WTC11 (cell line): ENCODE measurements around the gene KDM4C.

ENCODE experiments used
- TEAD1 ChIP-seq: sonication (generic); formaldehyde crosslinking; IDR thresholded peaks from 2 replicates; pipeline ENCODE4 v1.8.0; 2022; ENCODE audit warnings: mild to moderate bottlenecking, missing genetic modification reagents
- TEAD4 ChIP-seq: sonication (generic); formaldehyde crosslinking; IDR thresholded peaks from 2 replicates; pipeline ENCODE4 v1.8.0; 2022; ENCODE audit warnings: mild to moderate bottlenecking, missing genetic modification reagents
- TP53 ChIP-seq: sonication (generic); formaldehyde crosslinking; IDR thresholded peaks from 2 replicates; pipeline ENCODE4 v1.8.1; 2023; ENCODE audit warnings: mild to moderate bottlenecking, missing genetic modification reagents
- TF ChIP-seq, protein P1 (sequence below): sonication (generic); formaldehyde crosslinking; IDR thresholded peaks from 2 replicates; pipeline ENCODE4 v1.8.1; 2023; ENCODE audit warnings: mild to moderate bottlenecking, moderate library complexity, missing genetic modification reagents
- TF ChIP-seq, protein P2 (sequence below): fragments of 200-600 bp; IDR thresholded peaks from 2 replicates; pipeline ENCODE4 v1.8.0; 2022; ENCODE audit warnings: antibody characterized with exemption
- TF ChIP-seq, protein P3 (sequence below): sonication (generic); formaldehyde crosslinking; IDR thresholded peaks from 2 replicates; pipeline ENCODE4 v1.8.1; 2023; ENCODE audit warnings: mild to moderate bottlenecking, missing genetic modification reagents, moderate library complexity
- TF ChIP-seq, protein P4 (sequence below): sonication (generic); formaldehyde crosslinking; conservative IDR thresholded peaks from 2 replicates; pipeline ENCODE4 v1.8.1; 2022; ENCODE audit warnings: mild to moderate bottlenecking, missing genetic modification reagents
- TF ChIP-seq, protein P5 (sequence below): sonication (generic); formaldehyde crosslinking; IDR thresholded peaks from 2 replicates; pipeline ENCODE4 v1.8.0; 2022; ENCODE audit warnings: missing genetic modification reagents
- TF ChIP-seq, protein P6 (sequence below): sonication (generic); formaldehyde crosslinking; IDR thresholded peaks from 2 replicates; pipeline ENCODE4 v1.8.1; 2023; ENCODE audit warnings: mild to moderate bottlenecking, missing genetic modification reagents, moderate library complexity

DNA sequence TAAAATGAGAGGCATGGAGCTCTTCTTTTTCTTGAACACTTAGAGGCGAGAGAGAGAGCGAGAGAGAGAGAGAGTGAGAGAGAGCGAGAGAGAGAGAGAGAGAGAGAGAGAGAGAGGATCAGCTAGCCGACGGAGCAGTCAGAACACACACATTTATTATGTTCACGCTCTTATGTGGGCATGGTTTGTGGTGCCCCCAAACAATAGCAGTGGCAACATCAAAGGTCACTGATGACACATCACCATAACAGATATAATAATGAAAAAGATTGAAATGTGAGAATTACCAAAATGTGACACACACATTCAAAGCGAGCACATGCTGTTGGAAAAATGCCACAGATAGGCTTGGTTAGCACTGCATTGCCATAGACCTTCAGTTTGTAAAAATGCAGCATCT is 116.1 kb downstream of the KDM4C start:
- TF ChIP-seq, protein P1, sequence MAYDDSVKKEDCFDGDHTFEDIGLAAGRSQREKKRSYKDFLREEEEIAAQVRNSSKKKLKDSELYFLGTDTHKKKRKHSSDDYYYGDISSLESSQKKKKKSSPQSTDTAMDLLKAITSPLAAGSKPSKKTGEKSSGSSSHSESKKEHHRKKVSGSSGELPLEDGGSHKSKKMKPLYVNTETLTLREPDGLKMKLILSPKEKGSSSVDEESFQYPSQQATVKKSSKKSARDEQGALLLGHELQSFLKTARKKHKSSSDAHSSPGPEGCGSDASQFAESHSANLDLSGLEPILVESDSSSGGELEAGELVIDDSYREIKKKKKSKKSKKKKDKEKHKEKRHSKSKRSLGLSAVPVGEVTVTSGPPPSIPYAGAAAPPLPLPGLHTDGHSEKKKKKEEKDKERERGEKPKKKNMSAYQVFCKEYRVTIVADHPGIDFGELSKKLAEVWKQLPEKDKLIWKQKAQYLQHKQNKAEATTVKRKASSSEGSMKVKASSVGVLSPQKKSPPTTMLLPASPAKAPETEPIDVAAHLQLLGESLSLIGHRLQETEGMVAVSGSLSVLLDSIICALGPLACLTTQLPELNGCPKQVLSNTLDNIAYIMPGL (CRISPR knock-in tag) = no peak
- TF ChIP-seq TEAD4 = no peak
- TF ChIP-seq, protein P2, sequence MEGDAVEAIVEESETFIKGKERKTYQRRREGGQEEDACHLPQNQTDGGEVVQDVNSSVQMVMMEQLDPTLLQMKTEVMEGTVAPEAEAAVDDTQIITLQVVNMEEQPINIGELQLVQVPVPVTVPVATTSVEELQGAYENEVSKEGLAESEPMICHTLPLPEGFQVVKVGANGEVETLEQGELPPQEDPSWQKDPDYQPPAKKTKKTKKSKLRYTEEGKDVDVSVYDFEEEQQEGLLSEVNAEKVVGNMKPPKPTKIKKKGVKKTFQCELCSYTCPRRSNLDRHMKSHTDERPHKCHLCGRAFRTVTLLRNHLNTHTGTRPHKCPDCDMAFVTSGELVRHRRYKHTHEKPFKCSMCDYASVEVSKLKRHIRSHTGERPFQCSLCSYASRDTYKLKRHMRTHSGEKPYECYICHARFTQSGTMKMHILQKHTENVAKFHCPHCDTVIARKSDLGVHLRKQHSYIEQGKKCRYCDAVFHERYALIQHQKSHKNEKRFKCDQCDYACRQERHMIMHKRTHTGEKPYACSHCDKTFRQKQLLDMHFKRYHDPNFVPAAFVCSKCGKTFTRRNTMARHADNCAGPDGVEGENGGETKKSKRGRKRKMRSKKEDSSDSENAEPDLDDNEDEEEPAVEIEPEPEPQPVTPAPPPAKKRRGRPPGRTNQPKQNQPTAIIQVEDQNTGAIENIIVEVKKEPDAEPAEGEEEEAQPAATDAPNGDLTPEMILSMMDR = no peak
- TF ChIP-seq, protein P3, sequence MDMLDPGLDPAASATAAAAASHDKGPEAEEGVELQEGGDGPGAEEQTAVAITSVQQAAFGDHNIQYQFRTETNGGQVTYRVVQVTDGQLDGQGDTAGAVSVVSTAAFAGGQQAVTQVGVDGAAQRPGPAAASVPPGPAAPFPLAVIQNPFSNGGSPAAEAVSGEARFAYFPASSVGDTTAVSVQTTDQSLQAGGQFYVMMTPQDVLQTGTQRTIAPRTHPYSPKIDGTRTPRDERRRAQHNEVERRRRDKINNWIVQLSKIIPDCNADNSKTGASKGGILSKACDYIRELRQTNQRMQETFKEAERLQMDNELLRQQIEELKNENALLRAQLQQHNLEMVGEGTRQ (CRISPR knock-in tag) = no peak
- TF ChIP-seq, protein P4, sequence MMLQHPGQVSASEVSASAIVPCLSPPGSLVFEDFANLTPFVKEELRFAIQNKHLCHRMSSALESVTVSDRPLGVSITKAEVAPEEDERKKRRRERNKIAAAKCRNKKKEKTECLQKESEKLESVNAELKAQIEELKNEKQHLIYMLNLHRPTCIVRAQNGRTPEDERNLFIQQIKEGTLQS = no peak
- no peak for TF ChIP-seq TP53 (CRISPR knock-in tag)
- no peak for TF ChIP-seq TEAD1 (CRISPR knock-in tag)
- TF ChIP-seq, protein P5, sequence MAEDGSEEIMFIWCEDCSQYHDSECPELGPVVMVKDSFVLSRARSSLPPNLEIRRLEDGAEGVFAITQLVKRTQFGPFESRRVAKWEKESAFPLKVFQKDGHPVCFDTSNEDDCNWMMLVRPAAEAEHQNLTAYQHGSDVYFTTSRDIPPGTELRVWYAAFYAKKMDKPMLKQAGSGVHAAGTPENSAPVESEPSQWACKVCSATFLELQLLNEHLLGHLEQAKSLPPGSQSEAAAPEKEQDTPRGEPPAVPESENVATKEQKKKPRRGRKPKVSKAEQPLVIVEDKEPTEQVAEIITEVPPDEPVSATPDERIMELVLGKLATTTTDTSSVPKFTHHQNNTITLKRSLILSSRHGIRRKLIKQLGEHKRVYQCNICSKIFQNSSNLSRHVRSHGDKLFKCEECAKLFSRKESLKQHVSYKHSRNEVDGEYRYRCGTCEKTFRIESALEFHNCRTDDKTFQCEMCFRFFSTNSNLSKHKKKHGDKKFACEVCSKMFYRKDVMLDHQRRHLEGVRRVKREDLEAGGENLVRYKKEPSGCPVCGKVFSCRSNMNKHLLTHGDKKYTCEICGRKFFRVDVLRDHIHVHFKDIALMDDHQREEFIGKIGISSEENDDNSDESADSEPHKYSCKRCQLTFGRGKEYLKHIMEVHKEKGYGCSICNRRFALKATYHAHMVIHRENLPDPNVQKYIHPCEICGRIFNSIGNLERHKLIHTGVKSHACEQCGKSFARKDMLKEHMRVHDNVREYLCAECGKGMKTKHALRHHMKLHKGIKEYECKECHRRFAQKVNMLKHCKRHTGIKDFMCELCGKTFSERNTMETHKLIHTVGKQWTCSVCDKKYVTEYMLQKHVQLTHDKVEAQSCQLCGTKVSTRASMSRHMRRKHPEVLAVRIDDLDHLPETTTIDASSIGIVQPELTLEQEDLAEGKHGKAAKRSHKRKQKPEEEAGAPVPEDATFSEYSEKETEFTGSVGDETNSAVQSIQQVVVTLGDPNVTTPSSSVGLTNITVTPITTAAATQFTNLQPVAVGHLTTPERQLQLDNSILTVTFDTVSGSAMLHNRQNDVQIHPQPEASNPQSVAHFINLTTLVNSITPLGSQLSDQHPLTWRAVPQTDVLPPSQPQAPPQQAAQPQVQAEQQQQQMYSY = no peak
- TF ChIP-seq, protein P6, sequence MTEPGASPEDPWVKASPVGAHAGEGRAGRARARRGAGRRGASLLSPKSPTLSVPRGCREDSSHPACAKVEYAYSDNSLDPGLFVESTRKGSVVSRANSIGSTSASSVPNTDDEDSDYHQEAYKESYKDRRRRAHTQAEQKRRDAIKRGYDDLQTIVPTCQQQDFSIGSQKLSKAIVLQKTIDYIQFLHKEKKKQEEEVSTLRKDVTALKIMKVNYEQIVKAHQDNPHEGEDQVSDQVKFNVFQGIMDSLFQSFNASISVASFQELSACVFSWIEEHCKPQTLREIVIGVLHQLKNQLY (CRISPR knock-in tag) = no peak
